GM21423 (cell line): ENCODE results near the gene ARRB1.

Source experiments
- ATAC-seq: cut with Tn5 transposase; IDR thresholded peaks from one replicate; pipeline ENCODE4 v1.9.1; 2021; ENCODE audit warnings: mild to moderate bottlenecking, moderate library complexity; ENCODE audit not compliant: unreplicated experiment

ARRB1 gene

GRCh38 chr11:75262961-75263852 lies 88.3 kb downstream of the ARRB1 start:
- no peak for ATAC-seq

GRCh38 chr11:75262436-75262835 lies 89.0 kb downstream of the ARRB1 start:
- no peak for ATAC-seq

GRCh38 chr11:75261902-75262361 lies 89.5 kb downstream of the ARRB1 start:
- ATAC-seq, result no peak

- no peak for ATAC-seq
Measured at GRCh38 chr11:75260396-75261170, 90.9 kb downstream of the ARRB1 start.

GRCh38 chr11:75254326-75254725 lies 97.1 kb downstream of the ARRB1 start:
- no peak for ATAC-seq

- no peak for ATAC-seq
Measured at GRCh38 chr11:75249704-75250103, 101.8 kb downstream of the ARRB1 start.

GRCh38 chr11:75248924-75249256 lies 102.6 kb downstream of the ARRB1 start:
- no peak for ATAC-seq

GRCh38 chr11:75246671-75247350 lies 104.7 kb downstream of the ARRB1 start:
- no peak for ATAC-seq

- ATAC-seq, result no peak
Measured at GRCh38 chr11:75246006-75246670, 105.3 kb downstream of the ARRB1 start.

GRCh38 chr11:75245356-75246005 lies 106.0 kb downstream of the ARRB1 start:
- ATAC-seq, result no peak

- no peak for ATAC-seq
Measured at GRCh38 chr11:75244052-75244814, 107.2 kb downstream of the ARRB1 start.

GRCh38 chr11:75242722-75243600 lies 108.5 kb downstream of the ARRB1 start:
- ATAC-seq, result no peak

GRCh38 chr11:75241906-75242644 lies 109.4 kb downstream of the ARRB1 start:
- peak; percentile 13 for ATAC-seq

- ATAC-seq, result peak; percentile 84
Measured at GRCh38 chr11:75241036-75241905, 110.2 kb downstream of the ARRB1 start.

- ATAC-seq, result no peak
Measured at GRCh38 chr11:75240311-75241035, 111.0 kb downstream of the ARRB1 start, which contains the start of gene TPBGL. Gene TPBGL (plus strand): TSS chr11:75240774. CDS start chr11:75241050, 276 bp downstream.
